GM18520 (cell line): ENCODE data around the gene FGF8.

Experiments
- ATAC-seq: cut with Tn5 transposase; IDR thresholded peaks from one replicate; pipeline ENCODE4 v1.9.1; 2021; ENCODE audit not compliant: unreplicated experiment

Gene FGF8

DNA sequence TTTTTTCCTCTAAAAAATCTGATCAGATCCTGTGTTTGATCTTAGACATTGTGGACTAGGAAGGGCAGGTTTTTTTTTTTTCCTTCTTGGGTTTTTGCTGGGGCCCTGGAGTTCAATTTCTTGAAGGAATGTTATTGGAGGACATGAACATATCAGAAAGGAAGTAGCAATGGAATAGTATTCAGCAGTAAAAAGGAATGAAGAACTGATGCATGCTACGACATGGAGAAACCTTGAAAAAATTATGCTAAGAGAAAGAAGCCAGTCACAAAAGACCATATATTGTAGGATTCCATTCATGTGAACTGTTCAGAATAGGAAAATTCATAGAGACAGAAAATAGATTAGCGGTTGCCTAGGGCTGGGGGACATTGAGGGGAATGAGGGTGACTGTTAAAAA is 34.0 kb downstream of the FGF8 start:
- ATAC-seq: no peak

DNA sequence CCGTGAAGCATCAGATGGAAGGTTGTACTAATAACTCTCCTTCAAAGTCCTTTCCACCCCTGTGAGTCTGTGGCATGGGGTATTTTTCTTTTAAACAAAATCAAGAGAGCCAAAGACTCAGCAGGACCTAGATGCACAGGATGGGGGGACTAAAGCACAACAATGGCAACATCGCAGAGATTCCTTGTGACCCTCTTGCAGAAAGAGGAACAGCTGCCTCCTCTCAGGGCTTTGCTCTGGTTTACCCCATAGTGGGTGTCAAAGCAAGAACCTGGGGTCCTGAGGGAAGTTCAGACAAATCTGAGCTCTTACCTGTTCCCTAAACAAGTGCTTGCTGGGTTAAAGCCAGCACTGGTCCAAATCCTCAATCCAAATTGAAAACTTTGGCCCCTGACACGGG is 39.2 kb downstream of the FGF8 start:
- ATAC-seq: no peak

DNA sequence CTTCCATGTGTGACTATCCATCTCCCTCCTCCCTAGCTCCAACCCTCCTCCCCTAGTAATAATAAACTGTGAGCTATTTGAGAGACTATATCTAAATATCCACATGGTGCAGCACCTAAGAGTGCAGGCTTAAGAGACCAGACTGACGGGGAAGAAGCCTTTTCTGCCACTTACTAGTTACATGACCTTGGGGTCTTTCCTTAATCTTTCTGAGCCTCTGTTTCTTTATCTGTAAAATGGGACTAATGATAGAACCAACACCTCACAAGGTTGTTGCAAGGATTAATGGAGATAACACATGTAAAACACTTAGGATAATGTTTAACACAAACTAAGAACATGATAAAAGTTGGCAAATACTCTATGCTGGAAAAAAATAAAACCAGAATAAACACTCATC is 43.8 kb downstream of the FGF8 start:
- no peak for ATAC-seq

DNA sequence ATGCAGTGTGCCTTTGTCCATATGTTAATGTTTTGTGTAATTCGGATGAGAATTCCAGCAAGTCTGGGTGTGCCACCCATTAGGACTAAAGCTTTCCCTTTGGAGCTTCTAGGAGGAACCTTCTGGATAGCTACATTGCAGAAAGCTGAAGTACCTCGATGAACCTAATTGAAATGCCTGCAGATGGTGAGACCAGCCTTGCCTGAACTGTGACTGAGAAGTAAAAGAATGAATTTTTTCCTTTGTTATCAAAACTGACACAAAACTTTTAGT is 49.9 kb downstream of the FGF8 start:
- ATAC-seq: no peak

DNA sequence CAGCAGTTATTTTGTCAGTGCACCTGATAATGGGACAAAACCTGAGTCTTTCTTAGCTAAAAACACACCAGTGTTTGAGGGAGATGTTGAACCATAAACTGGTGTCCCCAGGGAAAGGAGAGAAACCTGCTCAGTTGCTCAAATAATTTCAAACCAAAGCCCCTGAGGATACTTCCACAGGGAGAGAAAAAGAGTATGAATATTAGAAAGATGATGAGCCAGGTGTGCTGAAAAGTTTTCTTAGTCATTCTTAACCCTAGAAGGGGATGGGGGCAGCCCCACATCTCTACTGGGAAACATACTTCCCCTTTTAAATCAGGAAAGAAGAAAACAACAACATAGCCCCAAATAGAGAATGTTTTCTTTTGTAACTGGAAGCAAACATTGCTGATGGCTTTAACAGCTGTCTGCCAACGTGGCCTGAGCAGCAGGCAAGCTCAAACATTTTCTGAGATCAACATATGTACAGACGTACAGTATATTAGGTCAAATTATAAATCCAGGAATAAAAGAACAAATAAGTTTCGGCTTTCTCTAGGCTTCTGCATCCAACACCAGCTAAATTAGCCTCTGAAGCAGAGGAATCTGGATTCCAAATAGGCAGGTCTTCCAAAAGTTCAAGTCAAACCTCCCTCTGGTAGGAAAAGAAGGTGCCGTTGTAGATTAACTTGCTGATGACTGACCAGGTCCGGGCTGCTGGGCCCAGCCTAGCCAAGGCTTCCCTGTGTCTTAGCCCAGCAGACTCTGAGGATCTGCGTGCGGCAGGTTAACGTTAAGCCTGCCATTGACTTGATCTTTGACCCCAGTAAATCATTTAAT is 50.4 kb downstream of the FGF8 start:
- no peak for ATAC-seq

DNA sequence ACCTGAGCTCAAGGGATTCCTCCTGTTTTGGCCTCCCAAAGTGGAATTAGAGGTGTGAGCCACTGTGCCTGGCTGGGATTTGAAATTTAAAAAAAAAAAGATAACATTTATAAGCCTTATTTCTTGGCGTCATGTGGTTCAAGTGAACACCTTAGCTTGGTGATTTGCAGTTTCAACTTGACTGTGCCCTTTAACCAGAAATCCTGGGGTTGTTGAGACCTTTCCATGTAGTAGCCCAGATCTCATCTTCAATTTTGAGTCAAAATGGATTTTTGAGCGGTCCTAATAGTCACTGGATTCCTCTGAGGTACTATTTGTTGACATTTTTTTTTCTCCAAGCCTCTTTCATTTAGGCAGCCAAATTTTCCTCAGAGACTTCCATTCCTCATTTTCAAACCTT is 51.5 kb downstream of the FGF8 start:
- no peak for ATAC-seq

DNA sequence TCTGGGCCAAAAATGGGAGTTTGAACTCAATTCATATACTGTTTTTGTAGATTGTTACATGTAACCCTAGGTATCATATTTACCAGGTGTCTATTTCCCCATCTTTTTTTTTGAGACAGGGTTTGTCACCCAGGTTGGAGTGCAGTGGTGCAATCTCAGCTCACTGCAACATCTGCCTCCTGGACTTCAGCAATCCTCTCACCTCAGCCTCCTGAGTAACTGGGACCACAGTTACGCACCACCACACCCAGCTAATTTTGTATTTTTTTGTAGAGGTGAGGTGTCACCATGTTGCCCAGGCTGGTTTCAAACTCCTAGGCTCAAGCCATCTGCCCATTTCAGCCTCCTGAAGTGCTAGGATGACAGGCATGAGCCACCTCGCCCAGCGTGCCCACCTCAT is 52.7 kb downstream of the FGF8 start:
- ATAC-seq: no peak

DNA sequence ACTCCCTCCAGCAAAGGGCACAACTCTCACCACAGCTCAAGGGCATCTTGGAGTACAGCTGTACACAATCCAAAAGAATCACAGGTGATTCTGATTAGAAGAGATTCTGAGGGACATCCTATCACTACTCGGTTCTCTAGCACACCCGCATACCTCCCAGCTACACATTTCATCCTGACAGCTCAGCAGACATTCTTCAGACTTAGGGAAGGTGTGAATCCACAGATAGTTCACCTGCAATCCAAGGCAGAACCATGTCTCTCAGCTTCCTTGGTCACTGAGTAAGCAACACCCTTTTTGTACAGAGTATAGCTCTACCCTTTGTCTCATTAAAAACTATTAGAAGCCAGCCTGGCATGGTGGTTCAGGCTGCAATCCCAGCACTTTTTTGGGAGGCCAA is 54.1 kb downstream of the FGF8 start:
- ATAC-seq: no peak

DNA sequence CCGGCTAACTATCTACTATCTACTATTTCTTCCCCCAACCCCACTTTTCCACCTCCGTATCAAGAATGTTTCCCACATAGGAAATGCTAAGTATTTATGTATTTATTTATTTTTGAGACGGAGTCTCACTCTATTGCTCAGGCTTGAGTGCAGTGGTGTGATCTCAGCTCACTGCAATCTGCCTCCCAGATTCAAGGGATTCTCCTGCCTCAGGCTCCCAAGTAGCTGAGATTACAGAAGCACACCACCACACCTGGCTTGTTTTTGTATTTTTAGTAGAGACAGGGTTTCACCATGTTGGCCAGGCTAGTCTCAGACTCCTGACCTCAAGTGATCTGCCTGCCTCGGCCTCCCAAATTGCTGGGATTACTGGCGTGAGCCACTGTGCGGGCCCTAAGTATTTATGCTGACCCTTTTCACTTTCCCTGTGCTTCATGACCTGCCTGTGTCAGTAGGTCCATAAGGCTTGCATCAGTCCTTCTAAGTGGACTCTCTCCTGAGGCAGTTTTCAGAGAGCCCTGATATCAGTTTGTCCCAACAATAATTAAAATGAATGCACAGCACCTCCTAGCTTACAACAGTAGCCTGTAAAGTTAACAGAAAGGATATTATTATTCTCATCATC is 55.2 kb downstream of the FGF8 start:
- no peak for ATAC-seq
